DOHH2 (cell line): ENCODE results near the gene RNF123.

Experiments
- H3F3A ChIP-seq: fragments of 200-600 bp; sonication (generic), shearing (Covaris generic); 2 replicates; pipeline ENCODE4 v1.6.0; 2016; ENCODE audit warnings: antibody characterized with exemption, mild to moderate bottlenecking; ENCODE audit not compliant: control insufficient read depth, insufficient read depth
- H3K27ac ChIP-seq: fragments of 200-600 bp; sonication (generic); 2 replicates; pipeline ENCODE4 v1.5.1; 2014; ENCODE audit warnings: low read depth, mild to moderate bottlenecking, low read length, moderate library complexity
- H3K27me3 ChIP-seq: fragments of 200-600 bp; sonication (generic); 2 replicates; pipeline ENCODE4 v1.6.1; 2014; ENCODE audit warnings: mild to moderate bottlenecking, low read length, mixed read lengths; ENCODE audit not compliant: control insufficient read depth
- H3K36me3 ChIP-seq: fragments of 200-600 bp; sonication (generic); 2 replicates; pipeline ENCODE4 v1.6.1; 2014; ENCODE audit warnings: mild to moderate bottlenecking, low read length, moderate library complexity, mixed read lengths; ENCODE audit not compliant: control insufficient read depth
- H3K4me1 ChIP-seq: fragments of 200-600 bp; sonication (generic); 2 replicates; pipeline ENCODE4 v1.6.1; 2014; ENCODE audit warnings: mild to moderate bottlenecking, low read length, mixed read lengths; ENCODE audit not compliant: control insufficient read depth
- H3K4me2 ChIP-seq: fragments of 200-600 bp; sonication (generic); 2 replicates; pipeline ENCODE4 v1.6.0; 2014; ENCODE audit warnings: mild to moderate bottlenecking, low read length, moderate library complexity
- H3K4me3 ChIP-seq: fragments of 200-600 bp; sonication (generic); 2 replicates; pipeline ENCODE4 v1.5.1; 2014; ENCODE audit warnings: mild to moderate bottlenecking, low read length, mixed read lengths
- H3K79me2 ChIP-seq: fragments of 200-600 bp; sonication (generic); 2 replicates; pipeline ENCODE4 v1.6.1; 2014; ENCODE audit warnings: mild to moderate bottlenecking, low read length, mixed read lengths; ENCODE audit not compliant: control insufficient read depth
- H3K9me2 ChIP-seq: fragments of 200-600 bp; sonication (generic); replicated peaks from 2 replicates; pipeline ENCODE4 v1.6.1; 2014; ENCODE audit warnings: mild to moderate bottlenecking, low read length, mixed read lengths; ENCODE audit not compliant: control insufficient read depth
- H3K9me3 ChIP-seq: fragments of 200-600 bp; sonication (generic); 2 replicates; pipeline ENCODE4 v1.6.1; 2014; ENCODE audit warnings: antibody characterized with exemption, low read length, mixed read lengths; ENCODE audit not compliant: control insufficient read depth, insufficient read depth
- H4K20me1 ChIP-seq: fragments of 200-600 bp; sonication (generic); 2 replicates; pipeline ENCODE4 v1.6.0; 2014; ENCODE audit warnings: low read depth, mild to moderate bottlenecking, antibody characterized with exemption, low read length, moderate library complexity; ENCODE audit not compliant: control insufficient read depth, insufficient read depth
- EZH2phosphoT487 ChIP-seq: fragments of 200-600 bp; sonication (generic); IDR thresholded peaks from 2 replicates; pipeline ENCODE4 v1.6.1; 2017; ENCODE audit warnings: borderline replicate concordance, mild to moderate bottlenecking, antibody characterized with exemption, low read length, moderate library complexity, mixed read lengths
- TF ChIP-seq, protein P1 (sequence below): fragments of 200-600 bp; sonication (generic); IDR thresholded peaks from one replicate; pipeline ENCODE4 v1.5.1; 2014; ENCODE audit warnings: antibody characterized with exemption, mild to moderate bottlenecking, low read depth, low read length; ENCODE audit not compliant: poor library complexity, severe bottlenecking

Gene RNF123

GRCh38 chr3:49721896-49722781 is 32.8 kb downstream of the RNF123 start:
- Histone ChIP-seq H3K4me3 (peak overlapping the region; percentile 90), H3K36me3 (peaks cover 65% of the 10 kb centered on the region)

DNA sequence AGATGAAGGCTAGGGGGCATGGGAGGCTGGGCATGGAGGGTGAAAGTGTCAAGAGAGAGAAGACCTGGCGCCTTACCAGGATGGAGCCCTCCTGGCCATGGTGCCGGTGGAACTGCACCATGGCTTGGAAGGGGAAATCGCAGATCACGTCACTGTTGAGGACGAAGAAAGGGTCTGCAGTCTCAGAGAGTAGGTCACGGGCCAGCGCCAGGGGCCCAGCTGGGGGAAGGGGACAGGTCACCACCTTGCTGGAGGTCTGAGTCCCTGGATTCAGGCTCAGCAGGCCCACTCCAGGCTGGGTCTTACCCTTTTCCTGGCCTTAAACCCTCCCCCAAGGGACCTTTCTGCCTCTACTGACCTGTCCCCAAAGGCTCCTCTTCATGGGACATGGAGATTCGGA is 33.5 kb downstream of the RNF123 start:
- H3K27me3 ChIP-seq = no peaks in the 10 kb centered on the region
- no peaks in the 10 kb centered on the region for H3K9me2 ChIP-seq
- no peaks in the 10 kb centered on the region for H4K20me1 ChIP-seq
- peaks cover 72% of the 10 kb centered on the region for H3K36me3 ChIP-seq
- H3K4me1 ChIP-seq = peaks cover 61% of the 10 kb centered on the region
- H3K27ac ChIP-seq = peak overlapping the region; percentile 67
- peak overlapping the region; percentile 59 for H3K4me2 ChIP-seq
- peaks cover 7% of the 10 kb centered on the region for H3F3A ChIP-seq
- H3K79me2 ChIP-seq = peaks cover 31% of the 10 kb centered on the region
- peak overlapping the region; percentile 90 for H3K4me3 ChIP-seq
- TF ChIP-seq, protein P1, sequence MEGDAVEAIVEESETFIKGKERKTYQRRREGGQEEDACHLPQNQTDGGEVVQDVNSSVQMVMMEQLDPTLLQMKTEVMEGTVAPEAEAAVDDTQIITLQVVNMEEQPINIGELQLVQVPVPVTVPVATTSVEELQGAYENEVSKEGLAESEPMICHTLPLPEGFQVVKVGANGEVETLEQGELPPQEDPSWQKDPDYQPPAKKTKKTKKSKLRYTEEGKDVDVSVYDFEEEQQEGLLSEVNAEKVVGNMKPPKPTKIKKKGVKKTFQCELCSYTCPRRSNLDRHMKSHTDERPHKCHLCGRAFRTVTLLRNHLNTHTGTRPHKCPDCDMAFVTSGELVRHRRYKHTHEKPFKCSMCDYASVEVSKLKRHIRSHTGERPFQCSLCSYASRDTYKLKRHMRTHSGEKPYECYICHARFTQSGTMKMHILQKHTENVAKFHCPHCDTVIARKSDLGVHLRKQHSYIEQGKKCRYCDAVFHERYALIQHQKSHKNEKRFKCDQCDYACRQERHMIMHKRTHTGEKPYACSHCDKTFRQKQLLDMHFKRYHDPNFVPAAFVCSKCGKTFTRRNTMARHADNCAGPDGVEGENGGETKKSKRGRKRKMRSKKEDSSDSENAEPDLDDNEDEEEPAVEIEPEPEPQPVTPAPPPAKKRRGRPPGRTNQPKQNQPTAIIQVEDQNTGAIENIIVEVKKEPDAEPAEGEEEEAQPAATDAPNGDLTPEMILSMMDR = no peak
- TF ChIP-seq EZH2phosphoT487 = no peak
- H3K9me3 ChIP-seq = no peaks in the 10 kb centered on the region

More at GRCh38 chr3:49721896-49722781, 32.8 kb downstream of the RNF123 start:
- no peaks in the 10 kb centered on the region for H4K20me1 ChIP-seq
- no peak overlapping the region for H3K27ac ChIP-seq
- peaks cover 7% of the 10 kb centered on the region for H3F3A ChIP-seq
- peaks cover 31% of the 10 kb centered on the region for H3K79me2 ChIP-seq
- peaks cover 53% of the 10 kb centered on the region for H3K4me1 ChIP-seq
- H3K9me2 ChIP-seq = no peaks in the 10 kb centered on the region
- H3K4me2 ChIP-seq = peak overlapping the region; percentile 59
- TF ChIP-seq, protein P1 = no peak
- no peak for TF ChIP-seq EZH2phosphoT487
- no peaks in the 10 kb centered on the region for H3K27me3 ChIP-seq
- no peaks in the 10 kb centered on the region for H3K9me3 ChIP-seq

DNA sequence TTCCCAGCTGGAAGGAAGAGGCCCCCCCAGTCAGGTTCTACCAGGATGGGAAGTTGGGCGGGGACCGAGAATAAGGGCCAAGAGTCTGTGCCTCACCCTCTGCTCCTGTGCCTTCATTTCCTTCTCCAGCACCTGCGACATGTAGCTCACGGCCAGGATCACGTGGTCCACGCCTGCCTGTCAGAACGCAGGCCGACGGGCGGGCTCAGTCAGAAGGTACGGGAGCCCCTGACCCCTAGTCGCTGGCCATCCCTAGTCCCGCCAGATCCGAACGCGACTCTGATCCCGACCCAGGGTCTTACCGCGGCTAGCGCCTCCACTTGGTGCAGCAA is 33.9 kb downstream of the RNF123 start:
- peaks cover 63% of the 10 kb centered on the region for H3K4me1 ChIP-seq
- H3K36me3 ChIP-seq = peaks cover 72% of the 10 kb centered on the region

More for the DNA sequence above, 33.9 kb downstream of the RNF123 start:
- Histone ChIP-seq H3K9me3 (no peaks in the 10 kb centered on the region), H4K20me1 (no peaks in the 10 kb centered on the region), H3K27me3 (no peaks in the 10 kb centered on the region), H3K4me3 (peak overlapping the region; percentile 90), H3F3A (peaks cover 7% of the 10 kb centered on the region), H3K27ac (peak overlapping the region; percentile 67), H3K9me2 (no peaks in the 10 kb centered on the region), H3K79me2 (peaks cover 31% of the 10 kb centered on the region), H3K4me2 (peak overlapping the region; percentile 59)
- TF ChIP-seq, protein P1 = no peak
- TF ChIP-seq EZH2phosphoT487 = no peak
